Activated naive CD8-positive, alpha-beta T cell treated with anti-CD3 and anti-CD28 coated beads, Interleukin-2, amount 10 ng/mL, durations not matched to agents 7 days and 5 days (primary cell): ENCODE results near the gene PTH2. TPM values are rescaled to one million over a fixed set of nuclear protein-coding genes. Genes with fewer than 3 reads are reported as not detected.
"Not testable (repeated sequence)": the region's sequence is repeated elsewhere in the genome, so short reads cannot be mapped to it uniquely, and the experiment has no call there.

ENCODE experiments used
- ATAC-seq: fragments of 150-1000 bp; cut with Tn5 transposase; one replicate; pipeline ENCODE4 v1.10.0; 2021; ENCODE audit warnings: low read depth, moderate library complexity
- POLR2A ChIA-PET: fragments of 350-600 bp; sonication (Branson Sonifier 250); formaldehyde crosslinking; loops from one replicate; lab custom pipeline; 2021; ENCODE audit warnings: antibody characterized with exemption; lab: Charles Lee
- DNase-seq: peaks from one replicate; pipeline ENCODE4 v3.0.0; 2021
- H3K27ac Mint-ChIP-seq: one replicate; pipeline ENCODE4 v1.8.0; 2022; ENCODE audit warnings: mild to moderate bottlenecking, mixed read lengths
- H3K27me3 Mint-ChIP-seq: one replicate; pipeline ENCODE4 v1.8.0; 2022; ENCODE audit warnings: mild to moderate bottlenecking, moderate library complexity, mixed read lengths
- H3K36me3 Mint-ChIP-seq: one replicate; pipeline ENCODE4 v1.8.0; 2021; ENCODE audit warnings: mild to moderate bottlenecking, mixed read lengths
- H3K4me1 Mint-ChIP-seq: one replicate; pipeline ENCODE4 v1.8.0; 2021; ENCODE audit warnings: mixed read lengths
- H3K4me3 Mint-ChIP-seq: one replicate; pipeline ENCODE4 v1.8.0; 2022; ENCODE audit warnings: mild to moderate bottlenecking, moderate library complexity, mixed read lengths
- H3K9me3 Mint-ChIP-seq: one replicate; pipeline ENCODE4 v1.8.0; 2021; ENCODE audit warnings: mixed read lengths
- total RNA-seq, 2 experiments: library from RNA; stranded (reverse); gene quantifications; one replicate each; pipeline ENCODE4 v1.2.3, GENCODE V29; 2021

PTH2 gene
- total RNA-seq, 2 experiments from 2014 or later = not detected

GRCh38 chr19:49393881-49394280, 29.4 kb downstream of the PTH2 start:
- Mint-ChIP-seq H3K9me3 (no peaks in the 10 kb centered on the region), H3K36me3 (no peaks in the 10 kb centered on the region), H3K27me3 (peaks cover 24% of the 10 kb centered on the region), H3K4me3 (no peak overlapping the region), H3K4me1 (peaks cover 12% of the 10 kb centered on the region), H3K27ac (no peak overlapping the region)
- DNase-seq (no peak), ATAC-seq (no peak)
- POLR2A ChIA-PET = no interaction called here

DNA sequence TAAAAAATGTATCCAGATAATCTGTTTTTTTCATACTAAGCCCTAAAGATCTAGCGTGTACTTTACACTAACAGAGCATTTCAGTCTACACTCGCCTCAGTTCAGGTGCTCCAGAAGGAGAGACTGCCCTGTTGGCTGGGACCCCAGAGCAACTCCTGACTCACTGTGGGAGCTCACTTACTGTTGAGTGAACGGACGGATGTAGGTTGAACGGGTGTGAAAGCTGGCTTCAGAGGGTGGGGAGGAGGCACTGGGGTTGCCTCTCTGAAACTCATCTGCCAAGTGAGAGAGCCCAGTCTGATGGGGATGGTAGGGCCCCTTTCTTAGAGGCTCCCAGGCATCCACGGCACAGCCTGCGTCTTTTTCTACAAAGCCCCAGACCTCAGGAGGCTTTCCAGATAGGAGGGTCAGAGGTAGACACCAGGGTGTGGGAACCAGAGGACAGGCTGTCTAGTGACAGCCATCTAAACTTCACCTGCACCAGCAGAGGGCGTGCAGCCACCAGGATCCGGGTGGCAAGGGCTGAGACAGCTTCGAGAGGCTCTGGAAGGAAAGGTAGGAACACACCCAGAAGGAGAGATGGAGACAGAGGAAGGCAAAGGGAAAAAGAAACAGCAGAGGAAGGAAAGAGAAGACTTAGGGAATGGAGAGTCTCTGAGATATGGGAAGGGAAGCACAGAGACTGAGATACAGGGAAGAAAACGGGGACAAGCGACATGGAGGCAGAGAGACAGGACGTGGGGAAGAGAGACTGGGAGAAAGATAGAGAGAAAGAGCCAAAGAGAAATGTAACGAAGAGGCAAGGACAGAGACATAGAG, 31.5 kb downstream of the PTH2 start:
- POLR2A ChIA-PET = interaction anchor here (0.7 to 2.7 kb wide), 9 partner anchors 34 to 82 kb away, joined by 3 to 15 read pairs (median 3); partner anchors contain the start of genes ALDH16A1, FLT3LG, GFY and PIH1D1
- DNase-seq (peak; percentile 84), ATAC-seq (peak; percentile 85)
- H3K4me1 Mint-ChIP-seq = peaks cover 14% of the 10 kb centered on the region
- H3K36me3 Mint-ChIP-seq = no peaks in the 10 kb centered on the region
- H3K9me3 Mint-ChIP-seq = no peaks in the 10 kb centered on the region
- H3K27me3 Mint-ChIP-seq = peaks cover 21% of the 10 kb centered on the region
- peak overlapping the region; percentile 2 for H3K4me3 Mint-ChIP-seq
- H3K27ac Mint-ChIP-seq = peak overlapping the region; percentile 14

GRCh38 chr19:49390929-49391359, 32.3 kb downstream of the PTH2 start:
- POLR2A ChIA-PET = interaction anchor here (1.1 to 2.7 kb wide), 8 partner anchors 35 to 83 kb away, joined by 3 to 15 read pairs (median 4); partner anchors contain the start of genes ALDH16A1, FLT3LG and GFY
- DNase-seq (no peak), ATAC-seq (no peak)
- Mint-ChIP-seq H3K9me3 (no peaks in the 10 kb centered on the region), H3K4me1 (peaks cover 14% of the 10 kb centered on the region), H3K27ac (no peak overlapping the region), H3K36me3 (no peaks in the 10 kb centered on the region), H3K27me3 (peaks cover 19% of the 10 kb centered on the region), H3K4me3 (no peak overlapping the region)

- Mint-ChIP-seq H3K4me3 (no peak overlapping the region), H3K27me3 (peaks cover 18% of the 10 kb centered on the region), H3K9me3 (no peaks in the 10 kb centered on the region), H3K27ac (no peak overlapping the region), H3K36me3 (no peaks in the 10 kb centered on the region), H3K4me1 (peaks cover 14% of the 10 kb centered on the region)
- POLR2A ChIA-PET = interaction anchor here (1.2 to 2.7 kb wide), 3 partner anchors 35 to 80 kb away, joined by 3 to 15 read pairs (median 4); partner anchors contain the start of gene GFY
- DNase-seq = no peak
- no peak for ATAC-seq
Observed at GRCh38 chr19:49390131-49390928, 32.9 kb downstream of the PTH2 start.

DNA sequence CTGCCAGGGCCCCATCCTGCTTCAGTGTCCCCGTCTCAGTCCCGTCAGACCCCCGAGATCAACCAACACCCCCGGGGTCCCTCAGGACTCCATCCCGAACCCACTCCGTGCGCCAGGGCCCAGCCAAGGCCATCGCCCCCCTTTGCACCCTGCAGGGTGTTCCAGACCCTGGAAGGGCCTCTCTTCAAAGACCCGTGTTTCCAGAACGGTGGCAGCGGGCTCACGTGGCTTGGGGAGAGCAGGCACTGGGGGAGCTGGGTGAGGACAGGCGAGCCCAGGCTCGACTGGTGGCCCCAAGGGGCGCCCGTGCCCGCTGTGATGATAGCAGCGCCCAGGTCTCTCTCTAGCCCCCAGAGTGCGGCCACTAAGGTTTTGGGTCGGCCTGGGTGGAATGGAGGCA, 33.8 kb downstream of the PTH2 start:
- POLR2A ChIA-PET = interaction anchor here (0.6 to 1.2 kb wide), 2 partner anchors 51 to 55 kb away, joined by 3 read pairs; no protein-coding TSS in a partner anchor
- Mint-ChIP-seq H3K4me1 (peaks cover 14% of the 10 kb centered on the region), H3K27ac (no peak overlapping the region)

DNA sequence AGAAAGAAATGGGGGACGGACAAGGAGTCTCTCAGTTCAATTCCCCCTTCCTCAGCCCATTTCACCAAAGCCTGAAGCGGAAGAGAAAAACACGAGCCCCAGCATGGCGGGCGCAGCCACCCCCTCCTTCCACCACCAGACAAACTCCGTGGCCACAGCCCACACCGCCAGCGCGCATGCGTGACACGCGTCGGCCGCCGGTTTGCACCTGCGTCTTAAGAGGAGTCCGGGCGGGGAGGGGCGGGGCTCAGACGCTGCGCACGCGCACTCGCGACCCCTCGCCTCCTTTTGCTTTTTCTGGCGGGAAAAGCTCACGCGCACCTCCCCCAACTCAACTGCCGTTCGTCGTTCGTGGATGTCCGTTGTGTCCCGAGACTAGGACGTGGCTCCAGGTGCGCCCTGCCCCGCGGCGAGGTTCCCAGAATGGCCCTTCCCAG, 35.3 kb downstream of the PTH2 start, which contains the start of gene KASH5:
KASH5 (plus strand) TSS at position 314 of the 437 bp plus-strand sequence. CDS start 2,635 bp downstream, outside the sequence.
- Mint-ChIP-seq H3K4me3 (peak within 1 kb of the TSS; percentile 39), H3K36me3 (no peaks in the 10 kb centered on the region), H3K4me1 (peaks cover 14% of the 10 kb centered on the region), H3K27ac (peak within 1 kb of the TSS; percentile 75), H3K27me3 (peaks cover 17% of the 10 kb centered on the region), H3K9me3 (no peaks in the 10 kb centered on the region)
- POLR2A ChIA-PET = interaction anchor here (0.8 to 1.1 kb wide), 3 partner anchors 64 to 87 kb away, joined by 3 to 4 read pairs (median 3); partner anchors contain the start of gene PIH1D1
- DNase-seq = peak; percentile 87
- peak; percentile 55 for ATAC-seq

More for the DNA sequence above, 33.8 kb downstream of the PTH2 start:
- Mint-ChIP-seq H3K4me3 (no peak overlapping the region), H3K27me3 (peaks cover 18% of the 10 kb centered on the region), H3K9me3 (no peaks in the 10 kb centered on the region), H3K36me3 (no peaks in the 10 kb centered on the region)
- ATAC-seq (no peak), DNase-seq (no peak)

GRCh38 chr19:49383599-49383998, 39.6 kb downstream of the PTH2 start:
- no peak overlapping the region for H3K27ac Mint-ChIP-seq
- DNase-seq (no peak), ATAC-seq (no peak)
- H3K4me3 Mint-ChIP-seq = no peak overlapping the region
- H3K4me1 Mint-ChIP-seq = peaks cover 4% of the 10 kb centered on the region
- H3K36me3 Mint-ChIP-seq = no peaks in the 10 kb centered on the region
- peaks cover 4% of the 10 kb centered on the region for H3K9me3 Mint-ChIP-seq
- POLR2A ChIA-PET = no interaction called here
- peaks cover under 1% of the 10 kb centered on the region for H3K27me3 Mint-ChIP-seq

DNA sequence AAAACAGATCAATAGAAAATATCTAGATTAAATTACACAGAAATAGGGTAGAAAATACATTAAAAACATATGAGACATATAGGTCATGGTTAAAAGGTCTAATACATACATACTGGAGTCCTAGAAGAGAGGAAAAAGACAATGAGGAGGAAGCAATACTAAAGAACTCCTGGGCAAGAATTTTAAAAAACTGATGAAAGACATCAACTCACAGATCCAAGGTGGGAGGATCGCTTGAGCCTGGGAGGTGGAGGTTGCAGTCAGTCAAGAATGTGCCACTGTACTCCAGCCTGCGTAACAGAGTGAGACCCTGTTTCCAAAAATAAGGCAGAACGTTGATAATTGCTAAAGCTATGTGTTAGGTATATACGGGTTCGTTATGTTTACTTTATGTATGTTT, 40.6 kb downstream of the PTH2 start:
- Mint-ChIP-seq H3K4me1 (peaks cover 1% of the 10 kb centered on the region), H3K9me3 (peaks cover 4% of the 10 kb centered on the region), H3K27me3 (no peaks in the 10 kb centered on the region), H3K27ac (no peak overlapping the region), H3K36me3 (no peaks in the 10 kb centered on the region), H3K4me3 (no peak overlapping the region)
- POLR2A ChIA-PET = no interaction called here
- DNase-seq (no peak), ATAC-seq (no peak)

DNA sequence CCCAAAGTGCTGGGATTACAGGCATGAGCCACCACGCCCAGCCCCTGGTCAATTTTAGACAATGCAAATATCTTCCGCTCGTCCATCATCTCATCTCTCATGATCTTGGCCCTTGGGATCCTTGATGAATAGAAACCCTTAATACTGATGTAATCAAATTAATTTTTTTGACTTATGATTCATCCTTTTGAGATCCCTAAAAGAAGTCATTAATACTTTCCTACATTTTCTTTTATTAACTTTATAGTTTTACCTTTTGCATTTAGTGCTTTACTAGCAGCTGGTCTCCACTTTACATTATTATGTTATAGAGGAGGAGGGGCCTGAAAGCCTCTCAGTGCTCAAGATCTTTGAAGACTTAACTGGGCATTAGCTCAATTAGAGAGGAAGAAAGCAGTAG, 42.9 kb downstream of the PTH2 start:
- Mint-ChIP-seq H3K27me3 (peaks cover 4% of the 10 kb centered on the region), H3K9me3 (peaks cover 4% of the 10 kb centered on the region), H3K36me3 (no peaks in the 10 kb centered on the region), H3K4me3 (no peak overlapping the region), H3K4me1 (no peaks in the 10 kb centered on the region), H3K27ac (no peak overlapping the region)
- POLR2A ChIA-PET = no interaction called here
- ATAC-seq (no peak), DNase-seq (no peak)

DNA sequence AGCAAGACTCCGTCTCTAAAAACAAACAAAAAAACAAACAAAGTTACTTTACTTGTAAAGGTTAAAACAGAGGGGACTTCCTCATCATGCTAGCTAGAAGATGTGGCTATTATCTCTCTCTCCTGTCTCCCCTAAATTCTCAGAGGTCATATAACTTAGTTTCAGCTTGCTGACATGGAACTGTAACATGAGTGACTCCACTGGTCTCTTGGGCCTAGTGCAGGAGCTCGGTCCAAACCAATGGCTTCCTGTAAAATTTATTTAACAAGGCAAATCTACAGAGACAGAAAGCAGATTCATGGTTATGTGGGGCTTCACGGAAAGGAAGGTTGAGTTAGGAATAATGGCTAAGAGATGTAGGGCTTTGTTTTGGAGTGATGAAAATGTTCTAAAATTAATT, 44.7 kb downstream of the PTH2 start:
- no peaks in the 10 kb centered on the region for H3K4me1 Mint-ChIP-seq
- H3K9me3 Mint-ChIP-seq = peaks cover 4% of the 10 kb centered on the region
- no peak overlapping the region for H3K4me3 Mint-ChIP-seq
- no peak for ATAC-seq
- no peak for DNase-seq
- no peak overlapping the region for H3K27ac Mint-ChIP-seq
- no peaks in the 10 kb centered on the region for H3K36me3 Mint-ChIP-seq
- POLR2A ChIA-PET = no interaction called here
- H3K27me3 Mint-ChIP-seq = peaks cover 6% of the 10 kb centered on the region

GRCh38 chr19:49374665-49375434, 48.4 kb downstream of the PTH2 start:
- POLR2A ChIA-PET = interaction anchor here (0.7 to 0.8 kb wide), 2 partner anchors 33 to 39 kb away, joined by 3 to 4 read pairs; partner anchors contain the start of gene CD37
- Mint-ChIP-seq H3K4me1 (no peaks in the 10 kb centered on the region), H3K27ac (no peak overlapping the region), H3K27me3 (peaks cover 13% of the 10 kb centered on the region), H3K36me3 (no peaks in the 10 kb centered on the region), H3K4me3 (no peak overlapping the region), H3K9me3 (no peaks in the 10 kb centered on the region)
- no peak for DNase-seq
- no peak for ATAC-seq

DNA sequence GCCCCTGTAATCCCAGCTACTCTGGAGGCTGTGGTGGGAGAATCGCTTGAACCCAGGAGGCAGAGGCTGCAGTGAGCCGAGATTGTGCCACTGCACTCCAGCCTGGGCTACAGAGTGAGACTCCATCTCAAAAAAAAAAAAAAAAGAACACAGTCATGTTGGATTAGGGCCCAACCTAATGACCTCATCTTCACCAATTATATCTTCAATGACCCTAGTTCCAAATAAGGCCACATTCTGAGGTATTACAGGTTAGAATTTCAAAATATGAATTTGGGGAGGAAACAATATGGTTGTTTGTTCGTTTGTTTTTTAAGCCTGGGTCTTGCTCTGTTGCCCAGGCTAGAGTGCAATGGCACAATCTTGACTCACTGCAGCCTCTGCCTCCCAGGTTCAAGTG, 50.1 kb downstream of the PTH2 start:
- H3K4me1 Mint-ChIP-seq, H3K9me3 Mint-ChIP-seq, POLR2A ChIA-PET, ATAC-seq, DNase-seq, H3K4me3 Mint-ChIP-seq, H3K36me3 Mint-ChIP-seq, H3K27ac Mint-ChIP-seq: not testable (repeated sequence)
- H3K27me3 Mint-ChIP-seq = peaks cover 14% of the 10 kb centered on the region
